Right atrium auricular region (tissue), 2 donors: Measurements from ENCODE around the gene ZNF747. TPM values are rescaled to one million over a fixed set of nuclear protein-coding genes. Genes with fewer than 3 reads are reported as not detected.
A peak's percentile ranks its signal among the peaks of the same experiment; 100 is the strongest.
"Not testable (repeated sequence)": the region's sequence is repeated elsewhere in the genome, so short reads cannot be mapped to it uniquely, and the experiment has no call there.

Source experiments
- DNase-seq: peaks from one replicate; pipeline ENCODE4 v3.0.0-alpha.2; 2019; ENCODE audit warnings: low spot score
- H3K27ac ChIP-seq, 2 donors: fragments of 200-600 bp; sonication (generic); 1 replicate in 1 of 2; 2 replicates in 1 of 2; pipeline ENCODE4 v1.5.1; 2016 to 2019
- H3K27me3 ChIP-seq, 2 donors: fragments of 200-600 bp; sonication (generic); one replicate each; pipeline versions ENCODE4 v1.5.1 to v1.6.0; 2017 to 2019
- H3K36me3 ChIP-seq: fragments of 200-600 bp; sonication (generic); one replicate; pipeline ENCODE4 v1.5.1; 2016
- H3K4me1 ChIP-seq, 2 donors: fragments of 200-600 bp; sonication (generic); one replicate each; pipeline versions ENCODE4 v1.5.1 to v1.6.0; 2017 to 2019
- H3K4me3 ChIP-seq, 2 donors: fragments of 200-600 bp; sonication (generic); 1 replicate in 1 of 2; 2 replicates in 1 of 2; pipeline ENCODE4 v1.5.1; 2017 to 2019; ENCODE audit warnings: mild to moderate bottlenecking in 1 of 2, moderate library complexity in 1 of 2
- H3K9me3 ChIP-seq, 2 donors: fragments of 200-600 bp; sonication (generic); one replicate each; pipeline ENCODE4 v1.5.1; 2019
- total RNA-seq, 2 donors: library from RNA; depleted of rRNA; stranded (reverse); fragments of >200 nt; gene quantifications; one replicate each; pipeline ENCODE4 v1.1.0, GENCODE V29; 2016
- TF ChIP-seq, protein P1 (sequence below), 2 donors: fragments of 200-600 bp; sonication (generic); IDR thresholded peaks; one replicate each; pipeline ENCODE4 v1.5.1; 2019; ENCODE audit warnings: antibody characterized with exemption in 2 of 2

The ZNF747 gene
- total RNA-seq, 2 donors from 2014 or later: 13.3 to 16.2 TPM

DNA sequence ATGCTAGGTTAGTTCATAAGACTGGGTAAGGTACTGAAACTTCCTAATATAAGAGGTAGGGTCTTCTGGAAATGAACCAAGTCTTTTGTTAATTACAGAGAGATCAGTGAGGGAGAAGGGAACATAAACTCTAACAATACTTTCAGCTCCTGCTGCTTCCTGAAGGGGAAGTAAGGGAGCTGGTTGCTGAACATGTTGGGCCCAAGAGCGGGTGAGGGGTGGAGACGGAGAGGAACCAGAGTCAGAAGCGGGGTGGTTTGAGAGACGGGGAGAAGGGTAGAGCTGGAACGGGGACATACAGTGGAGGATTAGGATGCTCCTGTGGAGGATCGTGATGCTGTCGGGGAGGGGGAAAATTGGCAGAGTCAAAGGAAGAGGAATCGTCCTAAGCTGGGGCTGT, 11.5 kb upstream of the ZNF747 start:
- H3K27ac ChIP-seq: no peak overlapping the region
- H3K4me1 ChIP-seq: peaks cover 0 to 34% of the 10 kb centered on the region in 2 donors
- H3K27me3 ChIP-seq: no peaks in the 10 kb centered on the region
- TF ChIP-seq, protein P1, sequence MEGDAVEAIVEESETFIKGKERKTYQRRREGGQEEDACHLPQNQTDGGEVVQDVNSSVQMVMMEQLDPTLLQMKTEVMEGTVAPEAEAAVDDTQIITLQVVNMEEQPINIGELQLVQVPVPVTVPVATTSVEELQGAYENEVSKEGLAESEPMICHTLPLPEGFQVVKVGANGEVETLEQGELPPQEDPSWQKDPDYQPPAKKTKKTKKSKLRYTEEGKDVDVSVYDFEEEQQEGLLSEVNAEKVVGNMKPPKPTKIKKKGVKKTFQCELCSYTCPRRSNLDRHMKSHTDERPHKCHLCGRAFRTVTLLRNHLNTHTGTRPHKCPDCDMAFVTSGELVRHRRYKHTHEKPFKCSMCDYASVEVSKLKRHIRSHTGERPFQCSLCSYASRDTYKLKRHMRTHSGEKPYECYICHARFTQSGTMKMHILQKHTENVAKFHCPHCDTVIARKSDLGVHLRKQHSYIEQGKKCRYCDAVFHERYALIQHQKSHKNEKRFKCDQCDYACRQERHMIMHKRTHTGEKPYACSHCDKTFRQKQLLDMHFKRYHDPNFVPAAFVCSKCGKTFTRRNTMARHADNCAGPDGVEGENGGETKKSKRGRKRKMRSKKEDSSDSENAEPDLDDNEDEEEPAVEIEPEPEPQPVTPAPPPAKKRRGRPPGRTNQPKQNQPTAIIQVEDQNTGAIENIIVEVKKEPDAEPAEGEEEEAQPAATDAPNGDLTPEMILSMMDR (IDR thresholded peaks at IDR 0.05): no peak
- no peaks in the 10 kb centered on the region for H3K9me3 ChIP-seq
- H3K36me3 ChIP-seq: no peaks in the 10 kb centered on the region
- no peak overlapping the region for H3K4me3 ChIP-seq
- DNase-seq: no peak

- Histone ChIP-seq H3K4me1 (peaks cover 0 to 37% of the 10 kb centered on the region in 2 donors), H3K4me3 (no peak overlapping the region), H3K27ac (no peak overlapping the region), H3K36me3 (no peaks in the 10 kb centered on the region), H3K27me3 (no peaks in the 10 kb centered on the region), H3K9me3 (no peaks in the 10 kb centered on the region)
- DNase-seq: no peak
- TF ChIP-seq, protein P1 (IDR thresholded peaks at IDR 0.05): no peak
Observed at GRCh38 chr16:30543067-30543466, 8.4 kb upstream of the ZNF747 start.

GRCh38 chr16:30541502-30542329, 7.1 kb upstream of the ZNF747 start:
- Histone ChIP-seq H3K27ac (peak overlapping the region in 1 of 2 donors; percentile 81), H3K4me3 (no peak overlapping the region), H3K9me3 (no peaks in the 10 kb centered on the region), H3K27me3 (no peaks in the 10 kb centered on the region), H3K36me3 (no peaks in the 10 kb centered on the region), H3K4me1 (peaks cover 0 to 37% of the 10 kb centered on the region in 2 donors)
- TF ChIP-seq, protein P1 (IDR thresholded peaks at IDR 0.05): no peak
- no peak for DNase-seq

DNA sequence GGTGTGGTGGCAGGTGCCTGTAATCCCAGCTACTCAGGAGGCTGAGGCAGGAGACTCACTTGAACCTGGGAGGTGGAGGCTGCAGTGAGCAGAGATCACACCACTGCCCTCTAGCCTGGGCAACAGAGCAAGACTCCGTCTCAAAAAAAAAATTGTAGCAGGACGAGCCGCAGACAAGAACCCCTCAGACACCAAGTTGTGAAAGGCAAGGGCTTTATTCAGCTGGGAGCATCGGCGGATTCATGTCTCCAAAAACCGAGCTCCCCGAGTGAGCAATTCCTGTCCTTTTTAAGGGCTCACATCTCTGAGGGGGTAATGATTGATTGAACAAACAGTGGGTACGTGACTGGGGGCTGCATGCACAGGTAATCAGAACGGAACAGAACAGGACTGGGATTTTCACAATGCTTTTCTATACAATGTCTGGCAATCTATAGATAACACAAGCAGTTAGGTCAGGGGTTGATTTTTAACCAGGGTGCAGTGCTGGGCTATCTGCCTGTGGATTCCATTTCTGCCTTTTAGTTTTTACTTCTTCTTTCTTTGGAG, 6.3 kb upstream of the ZNF747 start:
- DNase-seq, H3K4me3 ChIP-seq, H3K9me3 ChIP-seq, H3K36me3 ChIP-seq, H3K27me3 ChIP-seq: not testable (repeated sequence)
- peaks cover 0 to 40% of the 10 kb centered on the region in 2 donors for H3K4me1 ChIP-seq
- H3K27ac ChIP-seq: peak overlapping the region in 1 of 2 donors; percentile 81

GRCh38 chr16:30539986-30540526, 5.4 kb upstream of the ZNF747 start:
- H3K9me3 ChIP-seq, H3K36me3 ChIP-seq, H3K4me3 ChIP-seq, DNase-seq, H3K27me3 ChIP-seq: not testable (repeated sequence)
- Histone ChIP-seq H3K27ac (peak overlapping the region; percentile 74 to 81), H3K4me1 (peaks cover 0 to 49% of the 10 kb centered on the region in 2 donors)

GRCh38 chr16:30539000-30539964, 4.6 kb upstream of the ZNF747 start:
- H3K4me1 ChIP-seq: peaks cover 0 to 49% of the 10 kb centered on the region in 2 donors

GRCh38 chr16:30536391-30537024, 1.9 kb upstream of the ZNF747 start:
- not testable (repeated sequence) for H3K4me3 ChIP-seq, H3K9me3 ChIP-seq, H3K27ac ChIP-seq, DNase-seq, H3K27me3 ChIP-seq
- peaks cover 0 to 54% of the 10 kb centered on the region in 2 donors for H3K4me1 ChIP-seq
- peaks cover 16% of the 10 kb centered on the region for H3K36me3 ChIP-seq

More at GRCh38 chr16:30539000-30539964, 4.6 kb upstream of the ZNF747 start:
- TF ChIP-seq, protein P1 (IDR thresholded peaks at IDR 0.05): no peak
- Histone ChIP-seq H3K4me3 (no peak overlapping the region), H3K27me3 (no peaks in the 10 kb centered on the region), H3K27ac (peak overlapping the region; percentile 74 to 81), H3K9me3 (no peaks in the 10 kb centered on the region), H3K36me3 (no peaks in the 10 kb centered on the region)
- no peak for DNase-seq
